HEK293T (cell line): ENCODE measurements around the gene SZT2.
"Not testable (repeated sequence)": the region's sequence is repeated elsewhere in the genome, so short reads cannot be mapped to it uniquely, and the experiment has no call there.

Source experiments
- CTCF ChIA-PET: fragments of 350-600 bp; formaldehyde crosslinking; extraction: SDS; loops from one replicate; lab custom pipeline; 2021; ENCODE audit warnings: antibody characterized with exemption, inconsistent platforms; lab: Yijun Ruan, JAX
- POLR2A ChIA-PET: fragments of 350-600 bp; formaldehyde crosslinking; extraction: SDS; loops from one replicate; lab custom pipeline; 2020; ENCODE audit warnings: antibody characterized with exemption, inconsistent platforms; lab: Yijun Ruan, JAX
- DNase-seq: peaks from one replicate; pipeline ENCODE4 v3.0.0; 2012; ENCODE audit warnings: mixed read lengths; ENCODE audit errors: extremely low spot score
- ARNT ChIP-seq: fragments of 450-650 bp; IDR thresholded peaks from 2 replicates; pipeline ENCODE4 v1.6.1; 2017; ENCODE audit warnings: mild to moderate bottlenecking
- BHLHE40 ChIP-seq: fragments of 450-650 bp; IDR thresholded peaks from 2 replicates; pipeline ENCODE4 v1.6.1; 2016; ENCODE audit warnings: mild to moderate bottlenecking, moderate library complexity, borderline replicate concordance
- CTBP1 ChIP-seq: fragments of 450-650 bp; IDR thresholded peaks from 2 replicates; pipeline ENCODE4 v1.6.1; 2016; ENCODE audit warnings: borderline replicate concordance
- ELF4 ChIP-seq: fragments of 450-650 bp; IDR thresholded peaks from 2 replicates; pipeline ENCODE4 v1.6.1; 2017; ENCODE audit warnings: antibody characterized with exemption
- FOXA1 ChIP-seq: fragments of 450-650 bp; IDR thresholded peaks from 2 replicates; pipeline ENCODE4 v1.6.1; 2016; ENCODE audit warnings: mild to moderate bottlenecking
- FOXK2 ChIP-seq: fragments of 450-650 bp; IDR thresholded peaks from 2 replicates; pipeline ENCODE4 v1.6.1; 2016; ENCODE audit warnings: mild to moderate bottlenecking
- FOXM1 ChIP-seq: fragments of 450-650 bp; IDR thresholded peaks from 2 replicates; pipeline ENCODE4 v1.6.1; 2017; ENCODE audit warnings: mild to moderate bottlenecking, borderline replicate concordance
- HDGF ChIP-seq: fragments of 450-650 bp; IDR thresholded peaks from 2 replicates; pipeline ENCODE4 v1.6.1; 2017; ENCODE audit warnings: antibody characterized with exemption, borderline replicate concordance
- L3MBTL2 ChIP-seq: fragments of 450-650 bp; conservative IDR thresholded peaks from 2 replicates; pipeline ENCODE4 v1.6.1; 2016; ENCODE audit warnings: mild to moderate bottlenecking
- LEF1 ChIP-seq: fragments of 450-650 bp; IDR thresholded peaks from 2 replicates; pipeline ENCODE4 v1.6.1; 2017; ENCODE audit warnings: mild to moderate bottlenecking, borderline replicate concordance
- NFRKB ChIP-seq: fragments of 450-650 bp; IDR thresholded peaks from 2 replicates; pipeline ENCODE4 v1.6.1; 2016; ENCODE audit warnings: mild to moderate bottlenecking, moderate library complexity
- SP1 ChIP-seq: fragments of 450-650 bp; IDR thresholded peaks from 2 replicates; pipeline ENCODE4 v1.6.1; 2017
- SUZ12 ChIP-seq: fragments of 450-650 bp; IDR thresholded peaks from 2 replicates; pipeline ENCODE4 v1.6.1; 2016; ENCODE audit warnings: mild to moderate bottlenecking
- TARDBP ChIP-seq: fragments of 450-650 bp; IDR thresholded peaks from 2 replicates; pipeline ENCODE4 v1.6.1; 2016
- ZNF384 ChIP-seq: fragments of 450-650 bp; IDR thresholded peaks from 2 replicates; pipeline ENCODE4 v1.6.1; 2016
- TF ChIP-seq, protein P1 (sequence below): fragments of 450-650 bp; IDR thresholded peaks from 2 replicates; pipeline ENCODE4 v1.6.1; 2016

SZT2 gene

DNA sequence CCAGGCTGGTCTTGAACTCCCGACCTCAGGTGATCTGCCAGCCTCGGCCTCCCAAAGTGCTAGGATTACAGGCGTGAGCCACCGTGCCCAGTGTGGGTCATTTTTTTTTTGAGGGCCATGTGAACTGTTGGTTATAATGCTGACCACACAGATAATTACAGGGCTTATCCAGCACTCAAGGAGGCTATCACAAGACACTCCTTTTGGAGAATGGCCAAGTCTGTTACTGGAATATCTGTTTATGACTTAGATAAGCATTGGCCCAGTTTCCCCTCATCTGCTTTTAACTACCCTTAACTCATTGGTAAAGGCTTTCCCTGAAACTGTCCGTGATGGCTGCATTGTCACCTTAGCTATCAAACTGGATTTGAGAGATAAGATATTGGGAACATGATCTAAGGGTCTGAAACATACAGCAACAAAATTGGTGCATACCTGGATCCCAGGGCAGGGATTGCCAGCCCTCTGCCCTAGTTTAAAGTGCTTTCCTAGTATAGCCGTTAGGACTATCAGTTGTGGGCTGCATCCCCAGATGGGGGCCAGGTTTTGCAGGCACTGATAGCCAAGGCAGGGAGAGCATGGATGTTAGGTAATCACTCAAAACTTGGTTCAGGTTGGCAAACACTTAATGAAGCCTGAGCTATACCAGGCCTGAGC is 15.6 kb downstream of the SZT2 start:
- TF ChIP-seq FOXK2 (no peak), FOXM1 (no peak), SUZ12 (no peak), CTBP1 (no peak), BHLHE40 (no peak), TARDBP (no peak), ZNF384 (no peak), L3MBTL2 (no peak), ARNT (no peak), NFRKB (no peak), FOXA1 (no peak), HDGF (no peak), ELF4 (no peak), SP1 (no peak), LEF1 (no peak)
- TF ChIP-seq, protein P1, sequence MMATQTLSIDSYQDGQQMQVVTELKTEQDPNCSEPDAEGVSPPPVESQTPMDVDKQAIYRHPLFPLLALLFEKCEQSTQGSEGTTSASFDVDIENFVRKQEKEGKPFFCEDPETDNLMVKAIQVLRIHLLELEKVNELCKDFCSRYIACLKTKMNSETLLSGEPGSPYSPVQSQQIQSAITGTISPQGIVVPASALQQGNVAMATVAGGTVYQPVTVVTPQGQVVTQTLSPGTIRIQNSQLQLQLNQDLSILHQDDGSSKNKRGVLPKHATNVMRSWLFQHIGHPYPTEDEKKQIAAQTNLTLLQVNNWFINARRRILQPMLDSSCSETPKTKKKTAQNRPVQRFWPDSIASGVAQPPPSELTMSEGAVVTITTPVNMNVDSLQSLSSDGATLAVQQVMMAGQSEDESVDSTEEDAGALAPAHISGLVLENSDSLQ, result no peak
- ChIA-PET POLR2A (no interaction called here), CTCF (no interaction called here)
- no peak for DNase-seq

GRCh38 chr1:43405876-43406234 is 16.2 kb downstream of the SZT2 start:
- CTCF ChIA-PET, result no interaction called here
- TF ChIP-seq FOXK2 (no peak), CTBP1 (no peak), SUZ12 (no peak)
- POLR2A ChIA-PET, result no interaction called here
- DNase-seq, result no peak

DNA sequence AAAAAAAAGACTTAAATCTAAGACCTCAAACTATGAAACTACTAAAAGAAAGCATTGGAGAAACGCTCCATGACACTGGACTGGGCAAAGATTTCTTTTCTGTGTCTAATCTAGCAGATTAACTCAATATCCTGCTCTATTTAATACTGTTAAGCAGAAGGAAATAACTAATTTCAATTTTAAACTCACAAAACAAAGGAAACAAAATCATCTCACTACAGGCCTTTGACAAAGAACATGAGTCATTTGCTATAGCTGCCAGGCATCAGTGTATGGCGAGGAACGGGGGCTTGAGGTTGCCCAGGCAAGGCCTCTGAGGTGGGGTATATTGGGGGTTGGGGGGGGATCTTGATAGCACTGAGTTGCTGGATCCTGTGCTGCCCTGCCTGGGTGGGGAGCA is 20.9 kb downstream of the SZT2 start:
- POLR2A ChIA-PET, result interaction anchor here (1.2 kb wide), 1 partner anchor 20 kb away, joined by 3 read pairs; no protein-coding TSS in a partner anchor
- no peak for DNase-seq
- no peak for TF ChIP-seq FOXM1
- no peak for TF ChIP-seq TARDBP
- TF ChIP-seq L3MBTL2, result no peak
- no peak for TF ChIP-seq HDGF
- TF ChIP-seq, protein P1, result no peak
- no peak for TF ChIP-seq ZNF384
- no peak for TF ChIP-seq SUZ12
- TF ChIP-seq FOXA1, result no peak
- TF ChIP-seq NFRKB, result no peak
- no peak for TF ChIP-seq FOXK2
- TF ChIP-seq CTBP1, result no peak
- no peak for TF ChIP-seq BHLHE40
- no peak for TF ChIP-seq SP1
- no peak for TF ChIP-seq ARNT
- TF ChIP-seq LEF1, result no peak
- no peak for TF ChIP-seq ELF4
- CTCF ChIA-PET, result no interaction called here

GRCh38 chr1:43413426-43413825 is 23.7 kb downstream of the SZT2 start:
- ChIA-PET CTCF (interaction anchor here (0.6 kb wide), 1 partner anchor 55 kb away, joined by 4 read pairs; the partner anchor contains the start of gene CDC20), POLR2A (interaction anchor here (1.5 to 2.3 kb wide), 2 partner anchors 24 to 55 kb away, joined by 3 to 6 read pairs; partner anchors contain the start of genes CDC20, MED8 and SZT2)
- not testable (repeated sequence) for DNase-seq

- peak; percentile 70 for DNase-seq
- TF ChIP-seq LEF1 (no peak), NFRKB (no peak), TARDBP (no peak), ZNF384 (no peak), BHLHE40 (no peak), ARNT (no peak), SP1 (no peak), HDGF (no peak), SUZ12 (no peak), ELF4 (no peak), L3MBTL2 (no peak), FOXA1 (no peak), FOXM1 (no peak)
- TF ChIP-seq, protein P1, result no peak
- POLR2A ChIA-PET, result interaction anchor here (0.8 to 1.6 kb wide), 5 partner anchors 25 to 188 kb away, joined by 3 to 8 read pairs (median 6); partner anchors contain the start of genes CDC20, MED8 and SZT2
- CTCF ChIA-PET, result interaction anchor here (0.6 to 1.8 kb wide), 11 partner anchors 10 to 502 kb away, joined by 3 to 19 read pairs (median 4); no protein-coding TSS in a partner anchor
Measured at GRCh38 chr1:43414634-43415223, 25.0 kb downstream of the SZT2 start.

GRCh38 chr1:43415901-43416300 is 26.2 kb downstream of the SZT2 start:
- DNase-seq, result no peak
- ChIA-PET POLR2A (no interaction called here), CTCF (interaction anchor here (1.8 kb wide), 1 partner anchor 177 kb away, joined by 12 read pairs; no protein-coding TSS in a partner anchor)
- TF ChIP-seq FOXM1 (no peak), HDGF (no peak), FOXK2 (no peak), SUZ12 (no peak)
